Islet of Langerhans (tissue), 1 donor: ENCODE measurements around the gene CHN1.

Experiments
- FAIRE-seq: peaks from one replicate; lab custom pipeline; 2011; peaks lifted over from hg19 to GRCh38; lab: Jason Lieb, UNC

The CHN1 gene

GRCh38 chr2:174870787-174871186 lies 134.4 kb downstream of the CHN1 start:
- FAIRE-seq, result no peak

DNA sequence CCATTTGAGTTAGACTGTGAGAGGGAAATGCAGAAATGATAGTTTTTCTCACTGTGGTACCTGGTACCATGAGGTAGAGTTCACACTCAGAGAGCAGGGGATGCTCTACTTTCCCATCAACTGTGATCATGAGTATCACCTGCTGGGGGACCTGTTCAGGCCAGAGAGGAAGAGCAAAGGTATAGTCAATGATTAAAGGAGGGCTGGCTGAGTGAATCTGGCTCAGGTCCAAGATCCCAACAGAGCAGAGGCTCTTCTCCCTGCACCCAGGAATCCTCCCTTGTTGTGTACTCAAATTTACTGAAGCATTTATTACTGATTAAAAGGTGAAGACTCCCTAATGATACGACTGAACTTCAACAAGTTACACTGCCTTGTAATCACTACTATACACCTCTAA lies 136.3 kb downstream of the CHN1 start:
- no peak for FAIRE-seq

DNA sequence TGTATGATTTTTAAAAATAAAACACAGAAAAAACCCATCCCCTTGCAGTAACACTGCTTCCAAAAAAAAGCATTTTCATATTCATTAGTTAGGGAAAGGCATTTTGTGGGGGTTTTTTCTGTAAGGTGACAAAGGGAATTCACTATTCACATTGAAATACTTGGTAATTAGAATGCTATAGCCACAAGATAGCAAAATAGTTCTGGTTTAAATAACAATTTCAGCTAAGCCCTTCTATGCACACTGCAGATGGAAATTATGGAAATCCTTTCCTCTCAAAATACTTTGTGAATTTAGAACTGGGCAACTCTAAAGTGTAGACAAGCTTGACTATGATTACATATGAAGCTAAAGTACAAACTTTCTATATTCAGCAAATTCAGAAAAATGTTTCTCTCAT lies 138.8 kb downstream of the CHN1 start:
- FAIRE-seq, result no peak

- FAIRE-seq, result no peak
Observed at GRCh38 chr2:174863183-174863582, 142.0 kb downstream of the CHN1 start.

- no peak for FAIRE-seq
Observed at GRCh38 chr2:174859563-174860169, 145.5 kb downstream of the CHN1 start.

- FAIRE-seq, result no peak
Observed at GRCh38 chr2:174858745-174859144, 146.4 kb downstream of the CHN1 start.

DNA sequence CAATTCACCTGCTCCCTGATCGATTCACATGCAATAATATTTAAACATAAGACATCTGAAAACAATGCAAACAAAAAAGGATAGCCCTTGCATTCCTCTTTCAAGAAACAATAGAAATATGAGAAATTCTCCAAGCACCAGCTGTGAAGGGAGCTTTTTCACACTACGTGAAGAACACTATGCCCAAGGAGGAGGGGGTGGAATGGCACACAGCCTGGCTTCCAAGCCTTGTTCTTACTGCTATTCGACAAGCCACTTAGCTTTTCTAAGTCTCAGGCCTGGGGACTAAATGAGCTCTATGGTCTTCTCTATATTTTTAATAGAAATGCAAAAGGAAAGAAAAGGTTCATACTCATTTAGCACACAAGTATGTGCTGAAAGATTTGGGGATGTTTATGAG lies 148.7 kb downstream of the CHN1 start:
- FAIRE-seq, result no peak

DNA sequence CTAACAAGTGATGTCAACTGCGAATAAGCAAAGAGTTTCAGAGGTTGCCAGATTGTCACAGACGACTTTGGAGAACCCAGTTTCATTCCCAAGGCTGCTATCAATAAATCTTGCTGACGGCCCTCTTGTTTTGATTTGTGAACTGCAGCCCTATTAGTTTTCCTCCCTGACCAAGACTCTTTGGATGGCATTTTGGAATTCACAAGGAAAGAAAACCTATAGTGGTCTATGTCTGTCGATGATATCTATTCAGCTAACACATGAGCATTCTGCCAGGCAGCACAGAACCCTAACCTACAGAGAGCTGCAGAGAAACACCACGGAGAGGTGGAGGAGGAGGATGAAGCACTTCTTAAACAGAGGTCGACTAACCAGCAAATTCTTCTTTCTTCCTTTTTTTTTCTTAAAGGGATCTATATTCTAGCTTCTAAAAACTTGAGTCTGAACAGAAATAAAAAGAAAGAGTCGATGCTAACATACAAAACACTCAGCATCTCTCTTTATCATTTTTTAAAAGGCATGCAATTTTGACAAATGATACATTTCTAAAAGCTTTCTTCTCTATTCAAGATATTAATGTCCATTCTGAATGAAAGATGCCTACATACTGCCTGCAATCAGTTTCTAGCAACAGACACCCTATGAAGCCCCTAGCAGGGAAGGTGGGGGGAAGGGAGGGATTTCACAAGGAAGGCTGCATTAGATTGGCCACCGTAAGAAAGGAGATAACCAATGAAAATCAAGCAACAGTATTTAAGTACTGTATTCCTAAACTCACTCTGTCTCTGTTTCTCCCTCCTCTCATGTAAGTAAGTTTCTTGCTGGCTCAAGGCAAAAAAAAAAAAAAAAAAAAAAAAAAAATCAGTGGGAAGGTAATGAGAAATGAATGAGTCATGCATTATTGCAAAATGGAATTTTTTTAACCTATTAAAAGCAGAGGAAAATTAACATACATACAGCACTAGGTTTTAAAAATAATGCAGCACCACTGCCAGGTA lies 157.9 kb downstream of the CHN1 start:
- peak; percentile 95 for FAIRE-seq

DNA sequence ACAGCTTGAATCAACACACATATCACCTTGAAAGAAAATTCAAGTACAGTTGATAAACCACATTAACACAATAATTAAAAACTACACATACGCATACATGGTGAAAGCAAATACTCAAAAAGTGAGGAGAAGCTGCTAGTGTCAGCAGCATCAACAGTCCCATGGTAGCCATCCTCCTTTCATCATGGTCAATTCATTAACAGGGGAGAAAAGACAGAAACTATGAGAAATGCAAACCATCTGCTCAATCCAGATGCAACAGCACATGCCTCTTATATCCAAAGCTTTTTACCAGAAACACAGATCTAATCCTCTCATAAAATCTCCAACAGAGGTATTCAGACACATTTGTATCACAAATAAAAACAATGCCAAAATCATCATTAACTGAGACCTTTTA lies 159.0 kb downstream of the CHN1 start:
- no peak for FAIRE-seq

GRCh38 chr2:174844295-174844708 lies 160.9 kb downstream of the CHN1 start:
- no peak for FAIRE-seq

GRCh38 chr2:174842496-174842895 lies 162.7 kb downstream of the CHN1 start:
- FAIRE-seq, result no peak

GRCh38 chr2:174841936-174842335 lies 163.2 kb downstream of the CHN1 start:
- no peak for FAIRE-seq

- no peak for FAIRE-seq
Observed at GRCh38 chr2:174841350-174841749, 163.8 kb downstream of the CHN1 start.

- no peak for FAIRE-seq
Observed at GRCh38 chr2:174840436-174840835, 164.7 kb downstream of the CHN1 start.

DNA sequence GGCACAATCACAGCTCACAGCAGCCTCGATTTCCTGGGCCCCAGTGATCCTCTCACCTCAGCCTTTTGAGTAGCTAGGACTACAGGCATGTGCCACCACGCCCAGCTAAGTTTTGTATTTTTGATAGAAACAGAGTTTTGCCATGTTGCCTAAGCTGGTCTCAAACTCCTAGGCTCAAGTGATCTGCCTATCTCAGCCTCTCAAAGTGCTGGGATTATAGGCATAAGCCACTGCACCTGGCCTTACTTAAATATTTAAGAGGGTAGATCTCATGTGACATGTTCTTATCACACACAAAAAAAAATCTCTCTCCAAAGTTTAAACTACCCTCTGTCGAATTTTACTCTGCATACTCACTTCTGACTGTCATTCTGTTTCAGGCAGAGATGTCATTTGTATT lies 165.5 kb downstream of the CHN1 start:
- FAIRE-seq, result no peak

DNA sequence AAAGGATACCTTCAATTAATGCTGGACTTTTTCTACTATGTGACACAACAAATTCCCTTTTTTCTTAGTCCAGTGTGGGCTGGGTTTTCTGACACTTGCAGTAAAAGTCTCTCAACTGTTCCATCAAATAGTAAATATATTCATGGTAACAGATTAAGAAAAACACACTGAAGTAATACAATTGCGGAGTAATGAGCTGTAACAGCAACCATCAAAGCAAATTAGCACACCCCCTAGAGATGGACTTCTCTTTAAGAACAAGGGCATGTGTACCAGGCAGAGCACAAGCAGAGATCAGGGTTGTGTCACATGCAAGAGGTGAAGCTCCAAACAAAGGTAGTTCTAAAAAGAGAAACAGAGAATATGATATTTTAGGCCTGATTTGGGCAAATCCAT lies 168.2 kb downstream of the CHN1 start:
- peak; percentile 76 for FAIRE-seq

DNA sequence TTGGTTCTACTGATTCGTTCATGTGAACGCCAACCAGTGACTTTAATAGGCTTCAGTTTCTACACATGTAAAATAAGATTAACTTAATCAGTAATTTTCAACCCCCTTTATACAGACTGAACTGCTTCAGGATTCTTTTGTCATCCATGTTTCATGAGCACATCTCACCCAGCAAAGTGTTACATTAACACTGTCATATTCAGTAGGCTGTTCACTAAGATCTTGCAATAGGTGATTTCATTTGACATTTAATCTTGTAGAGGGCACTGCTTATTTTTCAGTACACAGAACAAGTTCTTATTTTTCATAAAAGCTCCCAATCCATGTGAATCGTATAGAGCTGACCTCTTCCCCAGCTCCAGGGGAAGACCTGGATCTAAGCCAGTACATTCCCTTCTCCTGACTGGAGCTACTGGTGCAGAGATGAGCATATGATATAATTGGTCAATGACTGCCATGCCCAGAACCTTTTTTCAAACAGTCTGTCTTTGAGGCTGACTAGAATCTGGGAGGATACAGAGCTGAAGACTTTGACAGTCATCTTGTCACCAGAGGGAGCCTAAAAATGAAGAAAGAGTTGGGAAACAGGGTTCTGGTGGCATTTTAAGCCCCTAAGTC lies 168.7 kb downstream of the CHN1 start:
- peak; percentile 64 for FAIRE-seq

GRCh38 chr2:174835797-174836255 lies 169.4 kb downstream of the CHN1 start:
- FAIRE-seq, result no peak

DNA sequence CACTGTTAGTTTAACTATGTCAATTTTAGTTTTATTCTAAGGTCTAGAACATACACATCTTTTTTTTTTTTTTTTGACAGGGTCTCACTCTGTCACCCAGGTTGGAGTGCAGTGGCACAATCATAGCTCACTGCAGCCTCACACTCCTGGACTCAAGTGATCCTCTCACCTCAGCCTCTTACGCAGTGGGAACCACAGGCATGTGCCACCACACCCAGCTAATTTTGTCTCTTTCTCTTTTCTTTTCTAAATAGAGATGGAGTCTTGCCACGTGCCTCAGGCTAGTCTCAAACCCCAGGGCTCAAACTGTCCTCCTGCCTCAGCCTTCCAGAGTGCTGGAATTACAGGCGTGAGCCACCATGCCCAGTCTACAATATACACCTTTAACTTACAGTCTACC lies 171.4 kb downstream of the CHN1 start:
- FAIRE-seq, result no peak

DNA sequence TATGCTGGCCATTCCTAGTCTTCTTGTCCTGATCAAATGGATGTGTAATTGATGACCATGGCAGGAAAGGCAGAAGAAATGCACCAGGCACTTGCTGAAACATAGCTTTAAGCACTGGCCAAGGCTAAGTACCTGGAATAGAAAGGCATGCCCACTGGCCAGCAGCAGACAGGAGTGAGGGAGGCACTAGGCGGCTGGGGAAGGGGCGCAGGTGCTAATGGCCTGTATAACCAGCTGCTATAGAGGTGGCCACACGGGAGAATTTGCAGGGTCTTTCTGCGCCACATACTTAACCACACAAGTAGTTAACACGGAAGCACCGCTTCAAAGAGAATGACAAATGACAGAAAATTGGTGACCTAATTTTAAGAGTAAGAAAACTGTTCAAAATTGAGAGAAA lies 174.6 kb downstream of the CHN1 start:
- no peak for FAIRE-seq

DNA sequence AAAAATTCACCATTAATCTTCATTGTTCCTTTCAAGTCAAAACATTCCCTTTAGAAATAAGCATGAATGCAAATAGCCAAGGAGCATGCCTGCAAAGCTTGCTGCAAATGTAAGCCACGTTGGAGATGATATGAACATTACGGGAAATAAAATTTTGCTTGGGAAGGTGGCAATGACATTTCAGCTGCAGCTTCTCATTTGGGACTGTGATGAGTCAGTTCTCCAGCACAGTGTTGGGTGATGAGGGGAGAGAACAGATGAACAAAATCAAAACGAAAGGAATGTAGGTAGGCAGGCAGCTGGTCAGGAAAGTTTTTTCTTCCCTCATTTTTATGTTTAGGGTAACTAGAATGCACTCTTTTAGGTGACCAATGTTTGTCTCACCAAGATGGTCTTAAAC lies 175.6 kb downstream of the CHN1 start:
- no peak for FAIRE-seq

GRCh38 chr2:174827371-174828369 lies 177.5 kb downstream of the CHN1 start:
- no peak for FAIRE-seq
